ENCODE data around the gene ZDHHC24.

ZDHHC24 gene

DNA sequence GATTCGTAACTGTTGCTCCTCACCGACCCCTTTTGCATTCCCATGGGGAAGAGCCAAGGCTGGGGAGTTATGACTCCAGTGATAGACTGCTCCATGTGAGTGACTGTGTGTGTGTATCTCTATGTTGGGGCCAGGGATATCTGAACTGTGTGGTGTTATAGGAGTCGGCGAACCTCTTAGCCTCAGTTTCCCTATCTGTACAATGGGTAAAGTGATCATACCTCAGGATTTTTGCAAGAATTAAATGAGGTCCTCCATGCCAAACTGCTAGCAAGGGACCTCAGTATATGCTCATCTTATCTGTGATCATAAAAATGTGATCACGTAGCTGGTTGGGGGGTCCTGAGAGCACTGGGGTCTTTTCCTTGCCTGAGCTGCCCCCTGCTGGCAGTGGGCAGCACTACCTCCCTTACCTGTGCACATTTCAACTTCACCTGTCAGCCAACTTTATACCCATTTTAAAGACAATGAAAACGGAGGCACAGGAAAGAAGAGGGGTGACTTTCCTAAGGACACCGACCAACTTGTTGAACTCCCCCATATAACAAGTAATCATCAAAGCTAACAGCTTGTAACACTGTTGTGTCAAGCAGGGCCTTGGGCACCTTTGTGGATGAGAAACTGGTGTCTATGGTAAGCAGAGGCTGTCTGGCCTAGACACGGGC is 67.0 kb downstream of the ZDHHC24 start:
- H3K27ac Mint-ChIP-seq: peak overlapping the region; percentile 87
- DNase-seq (ENCODE audit: low spot score in 2 of 2) (no peak), ATAC-seq (no peak)
- peaks cover 43% of the 10 kb centered on the region for H3K4me1 Mint-ChIP-seq
- peak overlapping the region; percentile 88 for H3K4me3 Mint-ChIP-seq
- no peaks in the 10 kb centered on the region for H3K9me3 Mint-ChIP-seq
- peaks cover 30% of the 10 kb centered on the region for H3K36me3 Mint-ChIP-seq

DNA sequence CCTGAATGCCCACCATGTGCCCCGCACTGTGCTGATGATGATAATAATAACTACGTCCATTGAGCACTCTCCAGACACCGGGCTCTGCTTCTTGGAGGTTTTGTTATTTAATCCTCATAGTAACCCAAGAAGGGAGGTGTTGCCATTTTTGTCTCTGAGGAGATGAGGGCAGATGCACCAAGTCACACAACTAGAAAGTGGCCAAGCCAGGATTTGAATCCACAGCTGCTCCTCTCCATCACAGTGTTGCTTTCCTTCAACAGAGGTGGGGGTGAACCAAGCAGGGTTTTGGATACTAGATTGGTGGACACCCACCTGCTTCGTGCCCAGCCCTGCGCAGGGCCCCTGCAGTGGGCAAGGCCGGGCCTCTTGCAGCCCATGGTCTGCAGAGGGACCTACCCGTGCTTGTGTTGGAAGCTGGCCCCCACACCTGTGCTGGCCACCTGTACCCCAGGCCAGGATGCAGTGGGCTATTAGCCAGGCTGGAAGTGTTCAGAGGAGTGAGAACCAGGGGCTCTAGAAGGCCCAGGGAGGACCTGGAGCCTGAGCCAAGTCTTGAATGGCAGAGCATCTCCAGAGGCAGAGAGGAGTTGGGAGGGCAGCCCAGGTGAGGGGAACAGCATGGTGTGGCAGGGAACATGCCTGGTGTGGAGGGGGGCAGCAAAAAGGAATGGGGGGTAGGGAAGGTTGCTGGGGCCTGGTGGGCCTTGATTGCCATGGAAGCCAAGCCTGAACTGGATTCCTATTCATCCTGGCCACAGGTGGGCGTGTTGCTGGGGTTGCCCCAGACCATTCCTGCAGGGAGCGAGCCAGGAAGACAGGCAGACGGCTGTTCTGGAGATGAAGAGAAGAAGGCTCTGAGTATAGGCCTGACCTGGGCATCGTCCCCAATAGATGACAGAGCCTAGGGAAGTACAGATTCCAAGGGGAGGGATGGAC is 68.3 kb downstream of the ZDHHC24 start:
- H3K36me3 Mint-ChIP-seq: peaks cover 17% of the 10 kb centered on the region
- peak overlapping the region; percentile 36 for H3K4me3 Mint-ChIP-seq
- no peak for ATAC-seq
- peak overlapping the region; percentile 64 for H3K27ac Mint-ChIP-seq
- H3K4me1 Mint-ChIP-seq: peaks cover 41% of the 10 kb centered on the region
- no peaks in the 10 kb centered on the region for H3K9me3 Mint-ChIP-seq
- DNase-seq (ENCODE audit: low spot score in 2 of 2): no peak

DNA sequence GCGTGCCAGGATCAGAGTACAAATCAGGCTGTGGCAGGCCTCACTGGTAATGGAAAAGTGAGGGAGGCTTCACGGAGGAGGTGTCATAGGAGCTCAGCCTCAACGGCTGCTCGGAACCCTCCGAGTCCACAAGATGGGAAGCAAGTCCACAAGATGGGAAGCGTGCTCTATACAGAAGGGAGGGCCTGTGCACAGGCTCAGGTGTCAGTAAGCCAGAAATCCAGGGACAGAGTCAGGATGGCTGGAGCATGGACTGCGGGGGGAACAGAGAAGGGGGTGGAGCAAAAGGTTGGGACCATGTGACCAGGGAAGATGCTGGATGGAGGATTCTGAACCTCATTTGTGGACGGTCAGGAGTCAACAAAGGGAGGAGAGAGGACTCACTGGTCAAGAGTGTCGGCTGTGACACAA is 69.0 kb downstream of the ZDHHC24 start:
- no peak overlapping the region for H3K27ac Mint-ChIP-seq

DNA sequence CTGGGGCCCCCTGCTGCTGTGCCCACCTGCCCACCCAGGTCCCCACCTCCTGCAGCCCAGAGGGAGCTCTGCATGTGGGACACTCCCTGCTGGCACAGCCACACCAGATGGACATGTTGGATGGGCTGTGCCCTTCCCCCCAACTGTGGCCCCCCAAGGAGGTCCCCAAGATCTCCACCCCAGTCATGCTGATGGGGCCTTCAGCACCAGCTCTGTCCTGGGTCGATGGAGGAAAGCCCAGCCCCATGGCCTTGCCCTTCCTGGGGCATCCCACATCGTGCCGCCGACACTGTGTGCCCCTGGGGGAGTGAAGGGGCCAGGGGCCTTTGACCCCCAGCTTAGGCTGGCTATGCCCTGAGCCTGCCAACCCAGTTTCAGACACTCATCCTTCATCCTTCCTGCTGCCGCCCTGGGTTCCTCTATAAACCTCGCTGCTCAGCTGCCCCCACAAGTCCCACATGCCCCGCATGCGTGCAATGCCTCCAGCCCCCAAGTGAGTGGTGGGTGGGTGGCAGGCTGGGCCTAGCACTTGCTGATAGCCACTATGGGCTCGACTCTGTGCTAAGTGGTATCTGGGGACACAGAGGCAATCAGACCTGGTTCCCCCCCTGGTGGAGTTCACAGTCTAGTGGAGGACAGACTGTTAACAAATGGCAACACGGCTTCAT is 69.5 kb downstream of the ZDHHC24 start:
- ATAC-seq (no peak), DNase-seq (ENCODE audit: low spot score in 2 of 2) (no peak)
- no peaks in the 10 kb centered on the region for H3K9me3 Mint-ChIP-seq
- H3K4me3 Mint-ChIP-seq: no peak overlapping the region
- peaks cover 32% of the 10 kb centered on the region for H3K4me1 Mint-ChIP-seq
- H3K27ac Mint-ChIP-seq: no peak overlapping the region
- H3K36me3 Mint-ChIP-seq: peaks cover 13% of the 10 kb centered on the region

More for the DNA sequence above, 69.0 kb downstream of the ZDHHC24 start:
- ATAC-seq (no peak), DNase-seq (ENCODE audit: low spot score in 2 of 2) (no peak)
- Mint-ChIP-seq H3K4me3 (no peak overlapping the region), H3K36me3 (peaks cover 13% of the 10 kb centered on the region), H3K9me3 (no peaks in the 10 kb centered on the region), H3K4me1 (peaks cover 35% of the 10 kb centered on the region)

DNA sequence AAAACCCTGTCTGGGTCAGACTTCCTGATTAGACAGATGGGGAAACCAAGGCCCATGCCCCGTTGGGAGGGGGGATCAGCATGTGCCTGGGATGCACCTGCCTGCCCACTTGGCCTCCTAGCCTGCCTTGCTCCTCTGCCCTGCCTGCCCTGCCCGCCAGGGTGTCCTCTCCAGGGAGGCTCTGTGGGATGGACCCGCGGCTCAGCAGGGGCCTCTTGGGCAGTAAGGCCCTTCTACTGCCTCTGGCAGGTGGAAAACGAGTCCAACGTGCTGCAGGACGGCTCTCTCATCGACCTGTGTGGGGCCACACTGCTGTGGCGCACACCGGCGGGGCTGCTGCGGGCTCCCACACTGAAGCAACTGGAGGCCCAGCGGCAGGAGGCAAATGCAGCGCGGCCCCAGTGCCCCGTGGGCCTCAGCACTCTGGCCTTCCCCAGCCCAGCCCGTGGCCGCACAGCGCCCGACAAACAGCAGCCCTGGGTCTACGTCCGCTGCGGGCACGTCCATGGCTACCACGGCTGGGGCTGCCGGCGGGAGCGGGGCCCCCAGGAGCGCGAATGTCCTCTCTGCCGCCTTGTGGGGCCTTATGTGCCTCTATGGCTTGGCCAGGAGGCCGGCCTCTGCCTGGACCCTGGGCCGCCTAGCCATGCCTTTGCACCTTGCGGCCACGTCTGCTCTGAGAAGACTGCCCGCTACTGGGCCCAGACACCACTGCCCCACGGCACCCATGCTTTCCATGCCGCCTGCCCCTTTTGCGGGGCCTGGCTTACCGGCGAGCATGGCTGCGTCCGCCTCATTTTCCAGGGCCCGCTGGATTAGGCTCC is 70.3 kb downstream of the ZDHHC24 start:
- H3K4me3 Mint-ChIP-seq: no peak overlapping the region
- no peaks in the 10 kb centered on the region for H3K9me3 Mint-ChIP-seq
- peaks cover 18% of the 10 kb centered on the region for H3K36me3 Mint-ChIP-seq
- no peak overlapping the region for H3K27ac Mint-ChIP-seq
- H3K4me1 Mint-ChIP-seq: peaks cover 29% of the 10 kb centered on the region
- ATAC-seq (no peak), DNase-seq (ENCODE audit: low spot score in 2 of 2) (no peak)

DNA sequence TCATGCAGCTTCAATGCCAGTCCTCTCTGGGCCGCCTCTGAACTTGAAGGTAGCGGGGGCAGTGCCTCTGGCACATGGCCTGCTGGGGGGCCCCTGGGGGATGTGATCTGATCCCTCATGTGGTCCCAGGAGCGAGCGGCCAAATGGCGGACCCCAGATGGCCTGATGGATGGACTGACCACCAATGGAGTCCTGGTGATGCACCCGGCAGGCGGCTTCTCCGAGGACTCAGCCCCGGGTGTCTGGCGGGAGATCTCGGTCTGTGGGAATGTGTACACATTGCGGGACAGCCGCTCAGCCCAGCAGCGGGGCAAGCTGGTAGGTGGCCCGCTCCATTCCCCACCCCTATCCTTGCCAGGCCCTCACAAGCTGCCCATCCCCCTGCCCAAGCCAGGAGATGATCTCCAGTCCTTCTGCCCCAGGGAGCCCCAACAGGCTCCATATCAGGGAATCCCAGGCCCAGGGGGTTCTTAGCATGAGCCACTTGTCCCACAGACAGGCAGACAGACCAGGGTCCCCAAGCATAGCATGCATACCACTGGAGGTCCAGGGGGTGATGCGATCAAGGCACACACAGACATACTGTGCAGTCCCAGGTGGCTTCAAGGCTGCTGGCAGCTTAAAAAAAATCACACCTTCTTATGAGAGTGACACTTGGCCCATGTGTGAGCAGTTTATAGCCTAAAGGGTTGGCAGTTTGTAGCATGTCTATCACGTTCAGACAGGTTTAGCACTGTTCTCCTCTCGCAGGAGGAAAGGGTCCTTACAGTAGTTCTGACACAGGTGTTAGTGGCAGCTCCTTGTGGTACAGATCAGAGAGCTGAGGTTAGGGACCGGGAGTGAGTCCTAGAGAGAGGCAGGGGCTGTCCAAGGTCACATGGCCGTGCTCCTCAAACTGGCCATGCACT is 72.0 kb downstream of the ZDHHC24 start:
- ATAC-seq (no peak), DNase-seq (ENCODE audit: low spot score in 2 of 2) (no peak)
- H3K4me3 Mint-ChIP-seq: no peak overlapping the region
- no peaks in the 10 kb centered on the region for H3K9me3 Mint-ChIP-seq
- H3K27ac Mint-ChIP-seq: no peak overlapping the region
- peaks cover 11% of the 10 kb centered on the region for H3K36me3 Mint-ChIP-seq
- H3K4me1 Mint-ChIP-seq: peaks cover 18% of the 10 kb centered on the region

DNA sequence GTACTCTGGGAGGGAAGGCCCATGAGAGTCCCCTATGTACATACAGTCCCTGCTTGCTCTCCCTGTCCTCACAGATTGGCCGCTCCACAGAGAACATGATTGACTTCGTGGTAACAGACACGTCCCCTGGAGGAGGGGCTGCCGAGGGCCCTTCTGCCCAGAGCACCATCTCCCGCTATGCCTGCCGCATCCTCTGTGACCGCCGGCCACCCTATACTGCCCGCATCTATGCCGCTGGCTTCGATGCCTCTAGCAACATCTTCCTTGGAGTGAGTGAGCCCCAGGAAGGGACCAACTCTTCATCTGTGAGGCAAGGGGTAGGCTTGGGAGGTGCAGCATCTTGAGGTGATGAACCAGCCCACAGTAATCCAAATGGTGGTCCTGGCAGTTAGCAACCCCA is 72.7 kb downstream of the ZDHHC24 start:
- Mint-ChIP-seq H3K4me3 (no peak overlapping the region), H3K36me3 (peaks cover 11% of the 10 kb centered on the region), H3K27ac (no peak overlapping the region), H3K4me1 (peaks cover 13% of the 10 kb centered on the region), H3K9me3 (no peaks in the 10 kb centered on the region)
- ATAC-seq (no peak), DNase-seq (ENCODE audit: low spot score in 2 of 2) (no peak)

DNA sequence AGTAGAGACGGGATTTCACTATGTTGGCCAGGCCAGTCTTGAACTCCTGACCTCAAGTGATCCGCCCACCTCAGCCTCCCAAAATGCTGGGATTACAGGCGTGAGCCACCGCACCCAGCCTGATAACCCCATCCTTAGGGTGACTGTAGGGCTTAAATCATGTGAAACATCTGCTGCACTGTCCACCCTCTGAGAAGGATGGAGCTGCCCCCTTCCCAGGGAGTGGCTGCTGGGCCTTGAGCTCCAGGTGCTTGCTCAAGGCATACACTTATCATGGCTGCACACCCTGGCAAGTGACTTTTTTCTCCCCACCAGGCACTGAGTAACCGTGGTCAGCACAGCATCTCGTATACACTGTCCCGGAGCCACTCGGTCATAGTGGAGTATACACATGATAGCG is 73.8 kb downstream of the ZDHHC24 start:
- Mint-ChIP-seq H3K27ac (no peak overlapping the region), H3K36me3 (peaks cover 11% of the 10 kb centered on the region), H3K9me3 (no peaks in the 10 kb centered on the region), H3K4me1 (peaks cover 10% of the 10 kb centered on the region), H3K4me3 (no peak overlapping the region)
- ATAC-seq: no peak
- DNase-seq (ENCODE audit: low spot score in 2 of 2): no peak

DNA sequence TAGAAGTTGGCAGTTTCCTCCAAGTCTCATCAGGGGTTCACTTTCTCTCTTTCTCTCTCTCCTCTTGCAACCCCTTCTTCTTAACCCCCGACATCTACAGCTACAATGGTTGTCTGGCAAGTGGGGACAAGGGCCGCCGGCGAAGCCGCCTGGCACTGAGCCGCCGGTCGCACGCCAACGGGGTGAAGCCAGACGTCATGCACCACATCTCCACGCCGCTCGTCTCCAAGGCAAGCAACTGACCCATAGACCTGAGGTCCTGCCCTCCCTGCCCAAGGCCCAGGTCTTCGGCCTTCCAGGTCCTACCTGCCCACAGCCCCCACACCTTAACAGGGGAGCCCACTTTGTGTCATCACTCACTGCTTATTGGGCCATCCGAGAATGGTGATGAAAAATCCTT is 74.7 kb downstream of the ZDHHC24 start:
- H3K9me3 Mint-ChIP-seq: no peaks in the 10 kb centered on the region
- peaks cover 11% of the 10 kb centered on the region for H3K36me3 Mint-ChIP-seq
- peaks cover 15% of the 10 kb centered on the region for H3K4me1 Mint-ChIP-seq
- no peak overlapping the region for H3K27ac Mint-ChIP-seq
- ATAC-seq (no peak), DNase-seq (ENCODE audit: low spot score in 2 of 2) (no peak)
- H3K4me3 Mint-ChIP-seq: no peak overlapping the region
